HS-5 (cell line): ENCODE results near the gene FXYD5.
A peak's percentile ranks its signal among the peaks of the same experiment; 100 is the strongest.
"Not testable (repeated sequence)": the region's sequence is repeated elsewhere in the genome, so short reads cannot be mapped to it uniquely, and the experiment has no call there.

ENCODE experiments used
- DNase-seq: peaks from one replicate; pipeline ENCODE4 v3.0.0-alpha.2; 2012; ENCODE audit warnings: low read depth

FXYD5 gene

GRCh38 chr19:35181387-35181786, 26.9 kb downstream of the FXYD5 start:
- no peak for DNase-seq

GRCh38 chr19:35184267-35184666, 29.7 kb downstream of the FXYD5 start:
- DNase-seq: no peak

- no peak for DNase-seq
Observed at GRCh38 chr19:35184884-35185283, 30.3 kb downstream of the FXYD5 start.

- no peak for DNase-seq
Observed at GRCh38 chr19:35194012-35194984, 39.8 kb downstream of the FXYD5 start.

GRCh38 chr19:35195830-35196229, 41.3 kb downstream of the FXYD5 start:
- no peak for DNase-seq

GRCh38 chr19:35196861-35197260, 42.3 kb downstream of the FXYD5 start:
- not testable (repeated sequence) for DNase-seq

GRCh38 chr19:35199481-35199880, 44.9 kb downstream of the FXYD5 start:
- no peak for DNase-seq

GRCh38 chr19:35202722-35203688, 48.5 kb downstream of the FXYD5 start:
- DNase-seq: no peak

GRCh38 chr19:35204799-35205732, 50.5 kb downstream of the FXYD5 start:
- DNase-seq: no peak

GRCh38 chr19:35205733-35206323, 51.3 kb downstream of the FXYD5 start:
- no peak for DNase-seq

GRCh38 chr19:35206379-35206778, 51.8 kb downstream of the FXYD5 start:
- no peak for DNase-seq

- DNase-seq: no peak
Observed at GRCh38 chr19:35206855-35207254, 52.3 kb downstream of the FXYD5 start.

- no peak for DNase-seq
Observed at GRCh38 chr19:35207391-35207871, 52.9 kb downstream of the FXYD5 start.

GRCh38 chr19:35208121-35208520, 53.6 kb downstream of the FXYD5 start:
- DNase-seq: no peak

- no peak for DNase-seq
Observed at GRCh38 chr19:35209646-35210045, 55.1 kb downstream of the FXYD5 start.

- DNase-seq: no peak
Observed at GRCh38 chr19:35211545-35212230, 57.2 kb downstream of the FXYD5 start.

GRCh38 chr19:35212241-35212640, 57.7 kb downstream of the FXYD5 start:
- DNase-seq: no peak

GRCh38 chr19:35213663-35214632, 59.4 kb downstream of the FXYD5 start:
- peak; percentile 39 for DNase-seq
